A549 treated with AZD2906 at 1 μM for 4 hours (cell line): ENCODE measurements around the gene RFX8. TPM values are rescaled to one million over a fixed set of nuclear protein-coding genes. Genes with fewer than 3 reads are reported as not detected.

ENCODE experiments used
- total RNA-seq: library from RNA; stranded (reverse); fragments of 200-300 nt; extraction: Qiagen RNA extraction; gene quantifications from 5 replicates; pipeline ENCODE4 v1.2.3, GENCODE V29; 2022

Gene RFX8
- total RNA-seq, result not detected in 5 replicates

GRCh38 chr2:101474731-101475384 is at the start of gene RFX8:
RFX8 (minus strand) TSS chr2:101475112; CDS start chr2:101466848, 8,264 bp downstream.

DNA sequence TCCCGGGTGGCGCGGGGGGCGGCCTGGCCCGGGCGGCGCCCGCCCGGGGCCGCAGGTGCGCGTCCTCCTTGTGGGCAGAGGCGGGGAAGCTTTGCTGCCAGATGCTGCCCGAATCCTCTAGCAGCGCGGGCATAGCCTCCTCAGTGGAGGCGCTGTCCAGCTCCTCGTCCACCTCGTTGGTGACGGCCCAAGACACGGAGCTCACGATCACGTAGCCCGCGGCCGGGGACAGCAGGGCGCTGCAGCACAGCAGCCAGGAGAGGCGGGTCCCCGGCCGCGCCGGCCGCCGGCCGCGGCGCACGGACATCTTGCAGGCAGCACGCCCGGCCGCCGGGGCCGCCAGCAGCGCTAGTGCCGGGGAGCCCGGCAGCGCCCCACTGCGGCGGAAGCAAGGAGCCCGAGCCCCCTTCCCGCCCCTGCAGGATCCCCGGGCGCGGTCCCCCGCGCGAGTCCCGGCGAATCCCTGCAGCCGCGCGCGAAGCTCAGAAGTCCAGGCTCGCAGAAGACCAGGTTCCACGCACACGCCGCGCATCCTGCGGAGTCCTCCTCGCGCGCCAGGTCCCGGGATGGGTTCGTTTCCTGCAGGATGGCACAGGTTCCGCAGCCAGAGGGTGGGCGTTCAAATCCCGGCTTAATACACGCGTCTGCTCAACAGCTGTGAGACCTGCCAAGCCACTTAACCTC is 87.6 kb downstream of the RFX8 start, which contains the start of gene CREG2:
TSS of gene CREG2 (minus strand) at position 353 of the 684 bp plus-strand sequence. CDS start at position 307, 46 bp downstream.

Other genes starting within 250 kb of the RFX8 start
- gene CNOT11, start 222.2 kb downstream of the RFX8 start, total RNA-seq, result 36.2 to 48.7 TPM (median 38.9 TPM) in 5 replicates
- 35.9 to 45.6 TPM (median 42.1 TPM) in 5 replicates for gene RNF149, start 166.4 kb downstream of the RFX8 start, total RNA-seq
- 6.2 to 12.4 TPM (median 10.5 TPM) in 5 replicates for gene CREG2, start 87.6 kb downstream of the RFX8 start, total RNA-seq
- gene MAP4K4, start 222.6 kb upstream of the RFX8 start, total RNA-seq, result 86.7 to 123 TPM (median 107 TPM) in 5 replicates